HS-5 (cell line): ENCODE results near the gene LSM12.
"Not testable (repeated sequence)": the region's sequence is repeated elsewhere in the genome, so short reads cannot be mapped to it uniquely, and the experiment has no call there.

Experiments used
- DNase-seq: peaks from one replicate; pipeline ENCODE4 v3.0.0-alpha.2; 2012; ENCODE audit warnings: low read depth

LSM12 gene

GRCh38 chr17:44076716-44077594, 10.5 kb upstream of the LSM12 start:
- DNase-seq: no peak

GRCh38 chr17:44075598-44076293, 9.3 kb upstream of the LSM12 start:
- DNase-seq: no peak

- DNase-seq: no peak
Observed at GRCh38 chr17:44074911-44075285, 8.4 kb upstream of the LSM12 start.

GRCh38 chr17:44074231-44074910, 7.9 kb upstream of the LSM12 start:
- DNase-seq: no peak

GRCh38 chr17:44071772-44072171, 5.3 kb upstream of the LSM12 start:
- no peak for DNase-seq

GRCh38 chr17:44071198-44071520, 4.7 kb upstream of the LSM12 start:
- DNase-seq: no peak

- DNase-seq: peak; percentile 87
Observed at GRCh38 chr17:44070455-44071197, 4.2 kb upstream of the LSM12 start, which contains the start of gene G6PC3. Gene G6PC3 (plus strand): TSS chr17:44070735. CDS start chr17:44070966, 231 bp downstream.

- no peak for DNase-seq
Observed at GRCh38 chr17:44069974-44070454, 3.5 kb upstream of the LSM12 start.

- no peak for DNase-seq
Observed at GRCh38 chr17:44067545-44067940, 1.1 kb upstream of the LSM12 start.

GRCh38 chr17:44065668-44066203, 735 bp downstream of the LSM12 start:
- DNase-seq: no peak

- no peak for DNase-seq
Observed at GRCh38 chr17:44063704-44064639, 2.5 kb downstream of the LSM12 start.

- no peak for DNase-seq
Observed at GRCh38 chr17:44062871-44063270, 3.6 kb downstream of the LSM12 start.

- DNase-seq: no peak
Observed at GRCh38 chr17:44061446-44061845, 5.0 kb downstream of the LSM12 start.

GRCh38 chr17:44059101-44059892, 7.2 kb downstream of the LSM12 start:
- no peak for DNase-seq

GRCh38 chr17:44053125-44053872, 13.2 kb downstream of the LSM12 start:
- no peak for DNase-seq

GRCh38 chr17:44049294-44050060, 17.0 kb downstream of the LSM12 start:
- DNase-seq: no peak

- not testable (repeated sequence) for DNase-seq
Observed at GRCh38 chr17:44046893-44047292, 19.6 kb downstream of the LSM12 start.

GRCh38 chr17:44045486-44045885, 21.0 kb downstream of the LSM12 start:
- DNase-seq: no peak
